ENCODE results near the gene SOS1.

DNA sequence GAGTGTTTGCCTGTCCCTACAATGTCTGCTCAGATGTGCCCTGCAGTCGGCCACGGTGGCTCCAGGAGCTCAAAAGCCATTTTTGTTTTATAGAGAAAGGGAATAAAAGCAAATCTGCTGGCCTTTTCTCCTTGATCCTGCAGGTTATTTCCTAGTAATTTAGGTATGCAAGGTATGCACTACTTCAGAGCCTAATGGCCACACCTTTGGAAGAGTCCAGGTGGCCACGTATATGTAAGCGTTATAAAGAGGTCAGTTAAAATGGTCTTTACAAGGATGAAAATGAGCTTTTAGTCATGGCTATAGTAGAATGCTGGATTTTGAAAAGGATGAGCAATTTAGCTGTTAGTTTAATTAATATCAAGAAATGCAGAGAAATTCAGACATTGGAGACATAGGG lies 149.5 kb downstream of the SOS1 start:
- no peak for TF ChIP-seq POLR2A (IDR thresholded peaks at IDR 0.05)
- TF ChIP-seq, protein P1, sequence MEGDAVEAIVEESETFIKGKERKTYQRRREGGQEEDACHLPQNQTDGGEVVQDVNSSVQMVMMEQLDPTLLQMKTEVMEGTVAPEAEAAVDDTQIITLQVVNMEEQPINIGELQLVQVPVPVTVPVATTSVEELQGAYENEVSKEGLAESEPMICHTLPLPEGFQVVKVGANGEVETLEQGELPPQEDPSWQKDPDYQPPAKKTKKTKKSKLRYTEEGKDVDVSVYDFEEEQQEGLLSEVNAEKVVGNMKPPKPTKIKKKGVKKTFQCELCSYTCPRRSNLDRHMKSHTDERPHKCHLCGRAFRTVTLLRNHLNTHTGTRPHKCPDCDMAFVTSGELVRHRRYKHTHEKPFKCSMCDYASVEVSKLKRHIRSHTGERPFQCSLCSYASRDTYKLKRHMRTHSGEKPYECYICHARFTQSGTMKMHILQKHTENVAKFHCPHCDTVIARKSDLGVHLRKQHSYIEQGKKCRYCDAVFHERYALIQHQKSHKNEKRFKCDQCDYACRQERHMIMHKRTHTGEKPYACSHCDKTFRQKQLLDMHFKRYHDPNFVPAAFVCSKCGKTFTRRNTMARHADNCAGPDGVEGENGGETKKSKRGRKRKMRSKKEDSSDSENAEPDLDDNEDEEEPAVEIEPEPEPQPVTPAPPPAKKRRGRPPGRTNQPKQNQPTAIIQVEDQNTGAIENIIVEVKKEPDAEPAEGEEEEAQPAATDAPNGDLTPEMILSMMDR (IDR thresholded peaks at IDR 0.05), result no peak

All from ovary (tissue), 3 donors.